IgD-negative memory B cell (primary cell): ENCODE data around the gene HOXA9. TPM values are rescaled to one million over a fixed set of nuclear protein-coding genes. Genes with fewer than 3 reads are reported as not detected.

Source experiments
- H3K27ac Mint-ChIP-seq, 3 donors: one replicate each; pipeline ENCODE4 v1.8.0; 2020 to 2022; ENCODE audit warnings: mild to moderate bottlenecking in 3 of 3, mixed read lengths in 3 of 3, moderate library complexity in 1 of 3
- H3K27me3 Mint-ChIP-seq: one replicate; pipeline ENCODE4 v1.8.0; 2021; ENCODE audit warnings: mixed read lengths
- H3K36me3 Mint-ChIP-seq: one replicate; pipeline ENCODE4 v1.8.0; 2020; ENCODE audit warnings: mild to moderate bottlenecking, mixed read lengths
- H3K4me1 Mint-ChIP-seq, 3 donors: one replicate each; pipeline ENCODE4 v1.8.0; 2020 to 2022; ENCODE audit warnings: mixed read lengths in 3 of 3, mild to moderate bottlenecking in 1 of 3
- H3K4me3 Mint-ChIP-seq, 4 donors: one replicate each; pipeline ENCODE4 v1.8.0; 2020 to 2022; ENCODE audit warnings: mild to moderate bottlenecking in 4 of 4, mixed read lengths in 4 of 4, moderate library complexity in 3 of 4
- H3K9me3 Mint-ChIP-seq, 3 donors: one replicate each; pipeline ENCODE4 v1.8.0; 2020 to 2021; ENCODE audit warnings: mixed read lengths in 3 of 3, mild to moderate bottlenecking in 1 of 3
- polyA plus RNA-seq: library from polyadenylated mRNA; unstranded; fragments of 300-500 nt; fragmentation: Illumina TruSeq; gene quantifications from one replicate; pipeline ENCODE4 v1.2.3, GENCODE V29; 2021

Gene HOXA9
- polyA plus RNA-seq, 1 donor from 2014 or later, result 0.20 TPM

- peaks cover 42% of the 10 kb centered on the region for H3K27me3 Mint-ChIP-seq
- peak overlapping the region in 2 of 3 donors; percentile 67 to 88 for H3K27ac Mint-ChIP-seq
- H3K4me3 Mint-ChIP-seq, result no peak overlapping the region
Measured at GRCh38 chr7:27179030-27179429, 13.7 kb upstream of the HOXA9 start.

GRCh38 chr7:27178366-27178765 lies 13.0 kb upstream of the HOXA9 start:
- H3K27me3 Mint-ChIP-seq, result peaks cover 39% of the 10 kb centered on the region
- peaks cover 1 to 8% (median 8%) of the 10 kb centered on the region in 3 donors for H3K4me1 Mint-ChIP-seq
- peak overlapping the region in 2 of 3 donors; percentile 61 to 95 for H3K27ac Mint-ChIP-seq
- H3K36me3 Mint-ChIP-seq, result no peaks in the 10 kb centered on the region
- peaks cover 0 to 4% (median 0%) of the 10 kb centered on the region in 3 donors for H3K9me3 Mint-ChIP-seq
- peak overlapping the region in 1 of 4 donors; percentile 81 for H3K4me3 Mint-ChIP-seq

More at GRCh38 chr7:27179030-27179429, 13.7 kb upstream of the HOXA9 start:
- Mint-ChIP-seq H3K9me3 (peaks cover 0 to 4% (median 0%) of the 10 kb centered on the region in 3 donors), H3K4me1 (peaks cover 4 to 12% (median 8%) of the 10 kb centered on the region in 3 donors), H3K36me3 (no peaks in the 10 kb centered on the region)

DNA sequence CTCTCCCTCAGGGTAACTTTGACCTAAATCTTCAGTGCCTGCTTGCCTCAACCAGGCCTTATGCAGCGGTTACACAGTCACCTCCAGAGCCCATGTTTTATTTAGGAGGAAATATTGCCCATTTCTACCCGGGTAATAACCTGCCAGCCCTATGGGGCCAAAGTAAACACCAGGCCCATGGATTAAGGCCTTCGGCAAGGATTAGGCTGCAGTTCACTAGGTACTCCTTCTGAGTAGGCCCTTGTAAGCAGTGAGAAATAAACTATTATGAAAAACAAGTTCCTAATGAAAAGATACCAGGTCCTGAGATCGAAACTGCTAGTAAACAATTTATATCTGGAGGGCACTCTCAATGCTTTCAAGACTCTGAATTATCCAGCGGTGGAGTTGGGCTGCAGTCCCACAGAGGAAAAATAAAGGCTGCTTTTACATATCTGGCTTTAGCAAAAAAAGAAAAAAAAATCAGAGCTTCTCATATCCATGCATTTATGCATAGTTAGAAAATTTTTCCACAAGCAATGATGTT lies 12.5 kb upstream of the HOXA9 start:
- H3K4me3 Mint-ChIP-seq, result peak overlapping the region in 1 of 4 donors; percentile 81
- H3K36me3 Mint-ChIP-seq, result no peaks in the 10 kb centered on the region
- H3K4me1 Mint-ChIP-seq, result peaks cover 1 to 8% (median 8%) of the 10 kb centered on the region in 3 donors
- peak overlapping the region in 2 of 3 donors; percentile 6 to 95 for H3K27ac Mint-ChIP-seq
- peaks cover 38% of the 10 kb centered on the region for H3K27me3 Mint-ChIP-seq
- peaks cover 0 to 4% (median 0%) of the 10 kb centered on the region in 3 donors for H3K9me3 Mint-ChIP-seq

- Mint-ChIP-seq H3K36me3 (no peaks in the 10 kb centered on the region), H3K27me3 (peaks cover 37% of the 10 kb centered on the region), H3K27ac (peak overlapping the region in 1 of 3 donors; percentile 95), H3K9me3 (peaks cover 0 to 4% (median 0%) of the 10 kb centered on the region in 3 donors), H3K4me1 (peaks cover 4 to 10% (median 10%) of the 10 kb centered on the region in 3 donors), H3K4me3 (peak overlapping the region in 1 of 4 donors; percentile 81)
Measured at GRCh38 chr7:27176962-27177794, 11.8 kb upstream of the HOXA9 start.

DNA sequence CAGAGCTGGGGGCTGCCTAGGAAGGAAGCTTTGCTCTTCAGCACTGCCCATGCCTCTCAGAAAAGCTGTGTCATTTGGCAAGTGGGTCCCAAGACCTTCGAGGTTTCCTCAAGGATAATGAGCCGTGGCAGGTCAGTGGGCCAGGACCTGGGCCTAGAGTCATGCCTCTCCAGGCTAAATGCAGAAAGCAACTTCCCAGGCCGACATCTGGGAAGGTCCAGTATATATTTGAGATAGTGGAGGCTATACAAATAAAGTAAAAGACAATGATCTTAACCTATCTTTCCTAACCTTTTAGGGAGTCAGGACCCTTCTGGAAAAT lies 11.1 kb upstream of the HOXA9 start:
- peak overlapping the region in 1 of 4 donors; percentile 50 for H3K4me3 Mint-ChIP-seq
- peaks cover 2% of the 10 kb centered on the region for H3K36me3 Mint-ChIP-seq
- peaks cover 8 to 17% (median 14%) of the 10 kb centered on the region in 3 donors for H3K4me1 Mint-ChIP-seq
- H3K9me3 Mint-ChIP-seq, result peaks cover 0 to 7% (median 0%) of the 10 kb centered on the region in 3 donors
- H3K27me3 Mint-ChIP-seq, result peaks cover 44% of the 10 kb centered on the region
- peak overlapping the region in 1 of 3 donors; percentile 94 for H3K27ac Mint-ChIP-seq

DNA sequence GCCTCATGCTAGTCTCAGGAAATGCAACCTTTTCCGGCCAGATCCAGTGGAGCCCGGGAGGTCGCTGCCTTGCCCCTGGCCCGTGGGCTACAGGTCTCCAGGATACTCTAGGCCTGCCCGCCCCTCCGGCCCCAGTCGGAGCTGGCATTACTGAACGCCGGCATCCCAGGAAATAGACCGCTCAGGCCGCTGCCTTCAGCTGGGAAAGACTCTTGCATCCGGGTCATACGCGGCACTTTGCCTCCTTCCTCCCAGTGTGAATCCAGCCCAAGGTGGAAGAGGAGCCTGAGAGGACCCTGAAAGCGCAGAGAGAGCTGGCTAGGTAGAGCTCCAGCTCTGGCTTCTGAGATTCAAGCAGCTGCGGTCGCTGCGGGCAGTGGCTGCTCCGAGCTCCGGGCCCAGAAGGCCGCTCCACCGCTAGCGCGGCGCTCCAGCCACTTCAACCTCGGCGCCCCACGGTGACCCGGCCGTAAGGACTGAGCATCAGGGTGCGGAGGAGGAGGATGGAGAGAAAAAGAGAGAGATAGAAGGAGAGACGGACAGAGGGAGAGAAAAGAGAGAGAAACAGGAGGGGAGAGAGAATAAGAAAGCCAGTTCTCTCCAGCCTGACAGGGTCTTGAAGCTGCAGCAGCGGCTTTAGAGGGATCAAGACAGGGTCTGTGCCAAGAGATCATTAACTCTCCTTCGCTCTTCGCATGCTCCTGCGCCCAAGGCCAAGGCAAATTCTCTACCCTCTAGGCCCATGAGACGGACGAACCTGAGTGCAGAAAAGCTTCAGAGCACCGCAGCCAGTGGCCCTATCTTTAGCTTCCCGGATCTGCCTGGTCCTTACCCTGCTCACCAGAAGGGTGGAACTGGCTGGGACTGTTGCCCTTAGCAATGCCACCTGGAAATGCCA lies 10.5 kb upstream of the HOXA9 start:
- Mint-ChIP-seq H3K36me3 (peaks cover 2% of the 10 kb centered on the region), H3K9me3 (peaks cover 0 to 7% (median 0%) of the 10 kb centered on the region in 3 donors), H3K27ac (peak overlapping the region in 1 of 3 donors; percentile 94), H3K27me3 (peaks cover 44% of the 10 kb centered on the region), H3K4me1 (peaks cover 8 to 20% (median 14%) of the 10 kb centered on the region in 3 donors), H3K4me3 (peak overlapping the region in 1 of 4 donors; percentile 50)

- H3K4me1 Mint-ChIP-seq, result peaks cover 8 to 20% (median 11%) of the 10 kb centered on the region in 3 donors
- peak overlapping the region in 3 of 4 donors; percentile 52 to 75 (median 58) for H3K4me3 Mint-ChIP-seq
- peaks cover 2% of the 10 kb centered on the region for H3K36me3 Mint-ChIP-seq
- peaks cover 41% of the 10 kb centered on the region for H3K27me3 Mint-ChIP-seq
- H3K9me3 Mint-ChIP-seq, result peaks cover 0 to 5% (median 0%) of the 10 kb centered on the region in 3 donors
- peak overlapping the region; percentile 86 to 94 (median 93) for H3K27ac Mint-ChIP-seq
Measured at GRCh38 chr7:27174874-27175625, 9.7 kb upstream of the HOXA9 start.

DNA sequence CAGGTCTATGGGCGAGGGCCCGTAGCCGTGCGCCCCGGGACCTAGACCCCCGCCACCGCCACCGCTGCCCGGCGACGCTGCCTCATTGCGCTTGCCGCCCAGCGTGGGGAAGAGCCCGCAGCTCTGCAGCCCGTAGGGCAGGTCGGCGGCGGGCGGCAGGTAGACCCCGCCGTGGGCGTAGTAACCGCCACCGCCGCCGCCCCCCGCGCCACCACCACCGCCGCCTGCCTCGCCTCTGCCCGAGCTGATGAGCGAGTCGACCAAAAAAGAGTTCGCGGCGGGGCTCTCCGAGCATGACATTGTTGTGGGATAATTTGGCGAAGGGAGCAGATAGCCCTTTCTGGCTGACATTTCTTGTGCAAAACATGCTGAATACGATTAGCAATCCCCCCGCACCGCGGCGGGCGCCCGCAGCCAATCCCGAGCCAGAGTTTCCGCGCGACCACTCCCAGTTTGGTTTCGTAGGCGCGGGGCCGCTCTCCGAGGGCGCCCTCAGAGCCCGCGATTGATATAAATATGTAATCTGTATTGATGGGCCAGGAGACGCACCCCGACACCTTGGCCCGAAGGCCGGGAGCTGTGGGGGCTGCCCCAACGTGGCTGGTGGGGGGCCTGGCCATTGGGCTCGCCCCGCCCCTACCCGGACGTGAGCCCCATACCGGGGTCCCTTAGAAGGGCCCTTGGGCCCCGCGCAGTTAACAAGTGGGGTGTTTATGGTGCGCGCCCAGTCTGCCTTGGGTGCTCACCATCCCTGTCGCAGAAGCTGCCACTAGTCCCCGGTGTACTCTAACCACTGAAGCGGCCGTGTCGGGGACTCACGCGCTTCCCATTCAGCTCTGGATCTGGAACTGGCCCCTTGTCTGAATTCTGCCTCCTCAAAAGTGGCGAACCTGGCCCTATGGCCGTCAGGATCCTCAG lies 8.9 kb upstream of the HOXA9 start, which contains the start of gene HOXA10:
Gene HOXA10 (minus strand): TSS at position 365 of the 918 bp plus-strand sequence. CDS start 14 bp downstream, at position 351.
- peak within 1 kb of the TSS; percentile 54 to 75 (median 63) for H3K4me3 Mint-ChIP-seq
- peaks cover 0 to 5% (median 0%) of the 10 kb centered on the region in 3 donors for H3K9me3 Mint-ChIP-seq
- H3K36me3 Mint-ChIP-seq, result peaks cover 2% of the 10 kb centered on the region
- H3K27me3 Mint-ChIP-seq, result peaks cover 34% of the 10 kb centered on the region
- peak within 1 kb of the TSS; percentile 86 to 98 (median 93) for H3K27ac Mint-ChIP-seq
- peaks cover 7 to 20% (median 7%) of the 10 kb centered on the region in 3 donors for H3K4me1 Mint-ChIP-seq

DNA sequence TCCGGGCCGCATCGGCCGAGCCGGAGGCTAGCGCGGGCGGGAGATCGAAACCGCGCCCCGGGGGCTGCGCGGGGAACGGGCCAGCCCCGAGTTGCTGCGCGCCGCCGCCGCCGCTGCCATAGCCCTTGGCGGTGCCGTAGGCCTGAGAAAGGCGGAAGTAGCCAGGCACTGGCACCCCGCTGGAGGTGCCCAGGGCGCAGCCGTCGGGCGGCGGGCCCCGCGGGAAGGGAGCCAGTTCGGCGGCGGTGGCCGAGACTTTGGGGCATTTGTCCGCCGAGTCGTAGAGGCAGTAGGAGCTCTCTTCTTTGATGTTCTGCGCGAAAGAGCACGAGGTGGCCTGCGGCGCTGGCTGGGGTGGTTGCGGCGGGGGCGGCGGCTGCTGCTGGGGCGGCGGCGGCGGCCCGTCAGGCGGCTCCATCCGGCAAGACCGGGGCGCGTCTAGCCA lies 8.2 kb upstream of the HOXA9 start:
- Mint-ChIP-seq H3K4me1 (peaks cover 7 to 20% (median 10%) of the 10 kb centered on the region in 3 donors), H3K27me3 (peaks cover 40% of the 10 kb centered on the region), H3K27ac (peak overlapping the region in 1 of 3 donors; percentile 92)

DNA sequence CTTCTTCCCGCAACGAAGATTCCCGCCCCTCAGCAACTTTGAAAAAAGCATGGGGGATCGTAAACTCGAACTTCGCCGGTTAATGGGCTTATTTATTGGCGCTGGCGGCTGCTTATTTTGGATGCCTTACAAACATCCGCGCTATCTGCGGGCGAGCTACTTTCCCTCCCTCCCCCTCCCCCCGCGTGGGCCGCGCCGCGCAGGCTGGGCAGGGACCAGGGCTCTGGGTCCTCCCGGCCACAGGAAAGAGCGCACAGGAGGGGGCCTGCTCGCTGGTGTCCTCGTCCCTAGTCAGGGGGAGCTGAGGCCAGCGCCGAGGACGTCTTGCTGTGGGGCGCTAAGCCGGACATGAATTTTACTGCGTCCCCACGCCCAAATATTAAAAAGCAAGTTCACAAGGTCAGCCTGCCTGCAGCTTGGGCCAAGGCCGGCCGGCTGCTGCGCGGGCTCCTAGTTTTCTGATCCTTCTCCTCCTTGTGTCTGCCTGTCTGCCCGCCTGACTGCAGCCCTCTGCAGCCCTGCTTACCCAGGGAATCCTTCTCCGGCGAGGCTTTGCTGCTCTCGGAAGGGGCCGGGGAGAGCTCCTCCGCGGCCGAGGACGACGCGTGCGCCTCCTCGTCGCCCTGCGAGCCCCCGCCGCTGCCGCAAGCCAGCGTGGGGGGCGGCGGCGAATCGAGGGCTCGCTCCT lies 7.6 kb upstream of the HOXA9 start:
- peaks cover 2% of the 10 kb centered on the region for H3K36me3 Mint-ChIP-seq
- peaks cover 44% of the 10 kb centered on the region for H3K27me3 Mint-ChIP-seq
- H3K9me3 Mint-ChIP-seq, result peaks cover 0 to 8% (median 0%) of the 10 kb centered on the region in 3 donors
- peak overlapping the region in 2 of 3 donors; percentile 92 to 98 for H3K27ac Mint-ChIP-seq
- peaks cover 7 to 16% (median 10%) of the 10 kb centered on the region in 3 donors for H3K4me1 Mint-ChIP-seq
- peak overlapping the region in 2 of 4 donors; percentile 45 to 86 for H3K4me3 Mint-ChIP-seq

More for the DNA sequence above, 8.2 kb upstream of the HOXA9 start:
- peaks cover 2% of the 10 kb centered on the region for H3K36me3 Mint-ChIP-seq
- H3K4me3 Mint-ChIP-seq, result peak overlapping the region in 2 of 4 donors; percentile 45 to 54
- peaks cover 0 to 8% (median 0%) of the 10 kb centered on the region in 3 donors for H3K9me3 Mint-ChIP-seq

GRCh38 chr7:27172315-27172774 lies 7.0 kb upstream of the HOXA9 start:
- peaks cover 7 to 12% (median 10%) of the 10 kb centered on the region in 3 donors for H3K4me1 Mint-ChIP-seq
- peaks cover 0 to 8% (median 0%) of the 10 kb centered on the region in 3 donors for H3K9me3 Mint-ChIP-seq
- peaks cover 2% of the 10 kb centered on the region for H3K36me3 Mint-ChIP-seq
- peak overlapping the region in 3 of 4 donors; percentile 60 to 86 (median 85) for H3K4me3 Mint-ChIP-seq
- peak overlapping the region; percentile 92 to 98 (median 96) for H3K27ac Mint-ChIP-seq
- H3K27me3 Mint-ChIP-seq, result peaks cover 49% of the 10 kb centered on the region

- H3K4me1 Mint-ChIP-seq, result peaks cover 7 to 12% (median 10%) of the 10 kb centered on the region in 3 donors
- H3K27ac Mint-ChIP-seq, result peak overlapping the region; percentile 92 to 98 (median 96)
- H3K4me3 Mint-ChIP-seq, result peak overlapping the region; percentile 51 to 91 (median 73)
Measured at GRCh38 chr7:27171637-27172314, 6.4 kb upstream of the HOXA9 start.

More at GRCh38 chr7:27171637-27172314, 6.4 kb upstream of the HOXA9 start:
- H3K27me3 Mint-ChIP-seq, result peaks cover 52% of the 10 kb centered on the region
- peaks cover 0 to 10% (median 0%) of the 10 kb centered on the region in 3 donors for H3K9me3 Mint-ChIP-seq
- H3K36me3 Mint-ChIP-seq, result peaks cover 2% of the 10 kb centered on the region
